Activated CD4-positive, alpha-beta T cell treated with anti-CD3 and anti-CD28 coated beads for 36 hours (primary cell): ENCODE data around the gene RCOR3. TPM values are rescaled to one million over a fixed set of nuclear protein-coding genes. Genes with fewer than 3 reads are reported as not detected.
A peak's percentile ranks its signal among the peaks of the same experiment; 100 is the strongest.

Source experiments
- ATAC-seq: fragments of 200-7000 bp; cut with Tn5 transposase; one replicate; pipeline ENCODE4 v1.10.0; 2021; ENCODE audit warnings: mild to moderate bottlenecking, moderate library complexity
- CTCF ChIA-PET: fragments of 350-600 bp; sonication (Branson Sonifier 250); formaldehyde crosslinking; loops from one replicate; lab custom pipeline; 2021; ENCODE audit warnings: antibody characterized with exemption; lab: Charles Lee
- POLR2A ChIA-PET: fragments of 350-600 bp; sonication (Branson Sonifier 250); formaldehyde crosslinking; loops from one replicate; lab custom pipeline; 2021; ENCODE audit warnings: antibody characterized with exemption, inconsistent platforms; lab: Charles Lee
- DNase-seq: peaks from one replicate; pipeline ENCODE4 v3.0.0-alpha.2; 2020
- H3K27ac Mint-ChIP-seq: one replicate; pipeline ENCODE4 v1.8.0; 2021; ENCODE audit warnings: mixed read lengths
- H3K27me3 Mint-ChIP-seq: one replicate; pipeline ENCODE4 v1.8.0; 2021; ENCODE audit warnings: mixed read lengths
- H3K36me3 Mint-ChIP-seq: one replicate; pipeline ENCODE4 v1.8.0; 2021; ENCODE audit warnings: low read depth, mixed read lengths
- H3K4me1 Mint-ChIP-seq: one replicate; pipeline ENCODE4 v1.8.0; 2021; ENCODE audit warnings: mixed read lengths
- H3K4me3 Mint-ChIP-seq: one replicate; pipeline ENCODE4 v1.8.0; 2021; ENCODE audit warnings: mild to moderate bottlenecking, moderate library complexity, mixed read lengths
- H3K9me3 Mint-ChIP-seq: one replicate; pipeline ENCODE4 v1.8.0; 2021; ENCODE audit warnings: low read depth, mixed read lengths
- intact Hi-C, 2 experiments: fragments of 100-400 bp; cut with DNase I in 1 of 2; cut with micrococcal nuclease in 1 of 2; formaldehyde crosslinking; loops; one replicate each; pipeline versions ENCODE4 v1.14.2 to v1.15.1; 2022 to 2024; cut with DNase I, micrococcal nuclease
- total RNA-seq, 2 experiments: library from RNA; stranded (reverse); gene quantifications; one replicate each; pipeline ENCODE4 v1.2.3, GENCODE V29; 2021

Gene RCOR3
- total RNA-seq, 2 experiments from 2014 or later, result 31.0 to 33.4 TPM

DNA sequence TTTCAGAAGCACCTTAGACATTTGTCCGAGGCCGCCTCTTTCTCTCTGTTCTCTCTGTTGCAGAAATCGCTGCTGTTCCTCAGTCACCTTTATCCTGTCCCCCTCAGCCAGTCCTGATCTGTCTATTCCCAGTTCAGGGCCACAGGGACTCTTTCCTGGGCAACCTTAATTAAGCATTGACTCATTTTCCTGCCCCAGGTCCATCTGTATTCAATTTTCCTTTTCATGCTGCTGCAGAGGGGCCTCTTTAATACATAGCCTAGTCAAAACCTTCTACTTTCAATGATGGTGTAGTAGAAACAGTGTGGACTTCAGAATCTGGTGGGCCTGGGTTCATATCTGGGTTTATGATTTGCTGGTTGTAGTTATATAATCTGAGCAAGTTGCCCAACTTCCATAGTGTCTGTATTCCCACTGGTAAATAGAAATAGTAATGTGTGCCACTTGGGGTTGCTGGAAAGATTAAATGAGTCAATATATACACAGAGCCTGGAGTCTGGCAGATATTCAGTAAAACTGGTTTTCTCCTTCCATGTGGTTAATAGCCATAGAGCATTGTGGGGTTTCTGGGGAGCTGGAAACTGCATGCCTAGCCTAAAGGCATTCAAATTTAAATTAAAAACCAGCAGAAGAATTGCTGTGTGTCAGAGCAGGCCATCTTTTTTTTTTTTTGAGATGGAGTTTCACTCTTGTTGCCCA, 72.0 kb downstream of the RCOR3 start:
- ATAC-seq (no peak), DNase-seq (no peak)
- Mint-ChIP-seq H3K36me3 (peaks cover 16% of the 10 kb centered on the region), H3K27ac (peak overlapping the region; percentile 21), H3K4me3 (peak overlapping the region; percentile 87), H3K9me3 (no peaks in the 10 kb centered on the region), H3K4me1 (peaks cover 84% of the 10 kb centered on the region), H3K27me3 (no peaks in the 10 kb centered on the region)
- POLR2A ChIA-PET, result no interaction called here
- intact Hi-C loops, result no loop called here
- CTCF ChIA-PET, result interaction anchor here (0.5 to 2.6 kb wide), 5 partner anchors 13 to 702 kb away, joined by 3 to 9 read pairs (median 3); no protein-coding TSS in a partner anchor

- Mint-ChIP-seq H3K27me3 (no peaks in the 10 kb centered on the region), H3K9me3 (no peaks in the 10 kb centered on the region), H3K4me1 (peaks cover 91% of the 10 kb centered on the region), H3K27ac (peak overlapping the region; percentile 44), H3K4me3 (no peak overlapping the region), H3K36me3 (peaks cover 16% of the 10 kb centered on the region)
- intact Hi-C loops, result no loop called here
- DNase-seq, result no peak
- ChIA-PET CTCF (interaction anchor here (0.6 to 1.5 kb wide), 5 partner anchors 9 to 765 kb away, joined by 3 to 5 read pairs (median 3); no protein-coding TSS in a partner anchor), POLR2A (no interaction called here)
- no peak for ATAC-seq
Measured at GRCh38 chr1:211332036-211332616, 73.0 kb downstream of the RCOR3 start.

DNA sequence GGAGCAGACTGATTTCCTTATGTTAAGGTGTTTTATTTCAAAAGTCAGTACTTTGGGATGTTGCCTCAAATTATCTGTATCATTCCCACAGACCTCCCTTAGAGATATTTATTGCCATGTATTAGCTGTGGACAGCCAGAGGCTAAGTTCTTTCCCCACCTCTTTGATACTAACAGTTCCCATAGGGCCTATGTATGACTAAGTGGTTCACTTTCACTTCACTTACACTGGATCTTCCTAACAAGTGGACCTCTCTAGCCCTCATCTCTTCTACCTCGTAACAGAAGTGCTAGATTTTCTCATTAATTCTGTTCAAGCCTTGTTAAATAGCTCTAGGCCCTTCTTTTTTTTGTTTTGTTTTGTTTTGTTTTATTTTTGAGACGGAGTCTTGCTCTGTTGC, 73.7 kb downstream of the RCOR3 start:
- Mint-ChIP-seq H3K27me3 (no peaks in the 10 kb centered on the region), H3K4me1 (peaks cover 95% of the 10 kb centered on the region), H3K27ac (peak overlapping the region; percentile 44), H3K9me3 (no peaks in the 10 kb centered on the region), H3K36me3 (peaks cover 16% of the 10 kb centered on the region), H3K4me3 (no peak overlapping the region)
- ATAC-seq, result no peak
- POLR2A ChIA-PET, result no interaction called here
- no peak for DNase-seq
- CTCF ChIA-PET, result interaction anchor here (0.6 to 1.0 kb wide), 2 partner anchors 10 to 766 kb away, joined by 3 to 5 read pairs; no protein-coding TSS in a partner anchor
- intact Hi-C loops, result no loop called here

DNA sequence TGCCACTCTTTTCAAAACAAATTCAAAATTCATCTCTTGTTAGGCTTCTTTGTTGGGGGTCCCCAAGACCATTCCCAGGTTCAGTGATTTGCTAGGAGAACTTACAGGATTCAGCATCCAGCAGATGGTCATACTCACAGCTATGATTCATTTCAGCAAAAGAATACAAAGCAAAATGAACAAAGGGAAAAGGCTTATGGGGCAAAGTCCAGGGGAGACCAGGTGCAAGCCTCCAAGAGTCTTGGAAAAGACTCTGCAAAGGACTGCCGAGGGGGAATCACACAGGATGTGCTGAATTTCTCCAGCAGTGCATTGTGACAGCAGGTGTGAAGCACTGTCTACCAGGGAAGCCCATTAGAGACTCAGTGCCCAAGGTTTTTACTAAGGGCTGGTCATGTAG, 74.7 kb downstream of the RCOR3 start:
- intact Hi-C loops, result loop anchor here in 1 of 2 experiments (2.0 kb wide), 1 partner anchor 19 kb away; no protein-coding TSS in a partner anchor
- Mint-ChIP-seq H3K4me3 (no peak overlapping the region), H3K4me1 (peaks cover 91% of the 10 kb centered on the region), H3K27me3 (no peaks in the 10 kb centered on the region), H3K9me3 (no peaks in the 10 kb centered on the region), H3K27ac (peak overlapping the region; percentile 15), H3K36me3 (peaks cover 16% of the 10 kb centered on the region)
- DNase-seq (no peak), ATAC-seq (no peak)
- CTCF ChIA-PET, result no interaction called here
- POLR2A ChIA-PET, result no interaction called here

GRCh38 chr1:211334986-211335385, 75.8 kb downstream of the RCOR3 start:
- Mint-ChIP-seq H3K27me3 (no peaks in the 10 kb centered on the region), H3K9me3 (no peaks in the 10 kb centered on the region), H3K4me3 (no peak overlapping the region), H3K36me3 (peaks cover 15% of the 10 kb centered on the region), H3K4me1 (peaks cover 91% of the 10 kb centered on the region), H3K27ac (peak overlapping the region; percentile 90)
- ChIA-PET POLR2A (no interaction called here), CTCF (interaction anchor here (0.5 to 1.5 kb wide), 4 partner anchors 9 to 27 kb away, joined by 3 to 5 read pairs (median 4); no protein-coding TSS in a partner anchor)
- intact Hi-C loops, result loop anchor here in 1 of 2 experiments (2.0 kb wide), 1 partner anchor 18 kb away; no protein-coding TSS in a partner anchor
- DNase-seq (no peak), ATAC-seq (peak; percentile 78)

DNA sequence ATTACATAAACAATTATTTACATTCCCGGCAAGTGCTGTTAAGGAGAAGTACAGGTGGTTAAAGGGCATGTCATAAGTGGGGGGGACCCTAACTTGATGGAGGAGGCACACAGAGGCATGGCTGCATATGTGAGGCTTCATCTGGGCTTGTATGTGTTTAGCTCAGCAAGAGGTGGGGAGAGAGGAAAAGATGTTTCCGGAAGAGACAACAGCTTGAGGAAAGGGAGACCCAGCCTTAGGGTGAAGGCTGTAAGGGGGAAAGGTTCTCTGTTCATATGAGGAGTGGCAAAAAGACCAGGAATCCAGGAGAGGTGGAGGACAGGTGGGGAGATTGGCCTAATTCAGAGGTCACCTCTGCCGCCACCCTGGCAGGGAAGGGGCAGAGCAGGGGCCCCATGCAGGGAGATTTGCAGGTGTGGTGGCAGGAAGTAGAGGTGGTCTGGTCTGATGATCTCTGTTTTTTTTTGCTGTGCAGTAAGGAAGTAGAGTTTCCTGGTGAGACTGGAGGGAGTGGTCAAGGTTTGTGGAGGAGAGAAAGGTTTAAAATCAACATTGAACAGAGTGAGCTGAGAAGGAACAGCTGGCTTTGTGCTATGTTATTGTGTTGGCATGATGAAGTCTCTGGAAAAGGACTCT, 76.5 kb downstream of the RCOR3 start:
- H3K4me1 Mint-ChIP-seq, result peaks cover 89% of the 10 kb centered on the region
- H3K27me3 Mint-ChIP-seq, result no peaks in the 10 kb centered on the region
- POLR2A ChIA-PET, result no interaction called here
- CTCF ChIA-PET, result interaction anchor here (1.2 to 2.2 kb wide), 5 partner anchors 8 to 20 kb away, joined by 3 to 13 read pairs (median 5); no protein-coding TSS in a partner anchor
- peak overlapping the region; percentile 90 for H3K27ac Mint-ChIP-seq
- ATAC-seq, result peak; percentile 28
- no peak for DNase-seq
- peaks cover 8% of the 10 kb centered on the region for H3K36me3 Mint-ChIP-seq
- no peaks in the 10 kb centered on the region for H3K9me3 Mint-ChIP-seq
- peak overlapping the region; percentile 45 for H3K4me3 Mint-ChIP-seq
- intact Hi-C loops, result loop anchor here in 1 of 2 experiments (2.0 kb wide), 1 partner anchor 17 kb away; no protein-coding TSS in a partner anchor

GRCh38 chr1:211336161-211336560, 77.0 kb downstream of the RCOR3 start:
- intact Hi-C loops, result no loop called here
- H3K9me3 Mint-ChIP-seq, result no peaks in the 10 kb centered on the region
- ATAC-seq (no peak), DNase-seq (no peak)
- H3K27me3 Mint-ChIP-seq, result no peaks in the 10 kb centered on the region
- peaks cover 6% of the 10 kb centered on the region for H3K36me3 Mint-ChIP-seq
- ChIA-PET CTCF (interaction anchor here (0.6 to 2.2 kb wide), 5 partner anchors 10 to 677 kb away, joined by 3 to 13 read pairs (median 5); no protein-coding TSS in a partner anchor), POLR2A (no interaction called here)
- H3K4me1 Mint-ChIP-seq, result peaks cover 89% of the 10 kb centered on the region
- H3K4me3 Mint-ChIP-seq, result peak overlapping the region; percentile 45
- peak overlapping the region; percentile 90 for H3K27ac Mint-ChIP-seq

DNA sequence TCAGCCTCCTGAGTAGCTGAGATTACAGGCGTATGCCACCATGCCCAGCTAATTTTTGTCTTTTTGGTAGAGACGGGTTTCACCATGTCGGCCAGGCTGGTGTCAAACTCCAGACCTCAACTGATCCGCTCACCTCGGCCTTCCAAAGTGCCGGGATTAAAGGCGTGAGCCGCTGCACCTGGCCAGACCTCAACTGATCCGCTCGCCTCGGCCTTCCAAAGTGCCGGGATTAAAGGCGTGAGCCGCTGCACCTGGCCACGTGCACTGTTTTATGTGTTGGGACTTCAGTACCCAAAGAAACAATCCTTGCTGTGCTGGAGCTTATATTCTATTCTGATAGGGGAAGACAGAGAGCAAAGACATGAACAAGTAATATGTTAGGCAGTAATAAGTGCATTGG, 77.6 kb downstream of the RCOR3 start:
- peaks cover 6% of the 10 kb centered on the region for H3K36me3 Mint-ChIP-seq
- ChIA-PET POLR2A (no interaction called here), CTCF (interaction anchor here (0.6 to 2.2 kb wide), 4 partner anchors 10 to 676 kb away, joined by 3 to 13 read pairs (median 7); no protein-coding TSS in a partner anchor)
- ATAC-seq (no peak), DNase-seq (no peak)
- H3K4me3 Mint-ChIP-seq, result no peak overlapping the region
- no peaks in the 10 kb centered on the region for H3K27me3 Mint-ChIP-seq
- peaks cover 89% of the 10 kb centered on the region for H3K4me1 Mint-ChIP-seq
- intact Hi-C loops, result no loop called here
- H3K27ac Mint-ChIP-seq, result peak overlapping the region; percentile 90
- H3K9me3 Mint-ChIP-seq, result no peaks in the 10 kb centered on the region

DNA sequence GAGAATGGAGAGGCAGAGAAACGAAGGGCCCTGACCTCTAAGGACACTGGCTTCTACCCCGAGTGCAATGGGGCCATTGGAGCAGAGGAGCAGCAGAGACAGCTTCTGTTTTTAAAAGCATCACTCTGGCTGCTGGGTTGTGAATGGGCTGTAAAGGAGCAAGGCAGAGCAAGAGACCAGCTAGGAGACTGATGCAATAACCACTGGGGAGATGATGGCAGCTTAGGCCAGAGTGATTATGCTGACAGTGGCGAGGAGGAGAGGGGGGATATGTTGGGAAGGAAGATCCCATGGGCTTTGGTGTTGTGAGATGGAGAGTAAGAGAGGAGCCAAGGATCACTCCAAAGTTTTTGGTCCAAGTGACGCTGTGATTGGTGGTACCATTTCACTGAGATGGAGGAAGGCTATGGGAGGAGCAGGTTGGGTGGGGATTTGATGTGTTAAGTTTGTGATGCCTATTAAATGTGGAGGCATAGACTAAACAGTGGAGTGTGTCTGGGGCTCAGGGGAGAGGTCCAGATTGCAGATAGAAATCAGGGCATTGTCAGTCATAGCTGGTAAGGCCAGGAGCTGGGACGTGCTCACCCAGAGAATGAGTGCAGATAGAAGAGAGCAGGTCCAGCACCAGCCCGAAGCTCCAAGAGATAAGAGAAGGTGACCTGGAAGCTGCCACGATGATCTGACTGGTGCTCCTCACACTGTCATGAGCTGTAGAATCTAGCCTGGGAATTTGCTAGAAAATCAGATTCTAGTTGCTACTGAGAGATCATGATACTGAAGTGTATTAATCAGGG, 78.5 kb downstream of the RCOR3 start:
- Mint-ChIP-seq H3K36me3 (peaks cover 7% of the 10 kb centered on the region), H3K27me3 (no peaks in the 10 kb centered on the region), H3K9me3 (no peaks in the 10 kb centered on the region), H3K4me1 (peaks cover 88% of the 10 kb centered on the region), H3K27ac (peak overlapping the region; percentile 90), H3K4me3 (no peak overlapping the region)
- intact Hi-C loops, result no loop called here
- ATAC-seq (no peak), DNase-seq (no peak)
- POLR2A ChIA-PET, result interaction anchor here (0.9 kb wide), 1 partner anchor 20 kb away, joined by 3 read pairs; no protein-coding TSS in a partner anchor
- CTCF ChIA-PET, result interaction anchor here (0.8 to 4.6 kb wide), 6 partner anchors 9 to 1232 kb away, joined by 3 to 30 read pairs (median 12); partner anchors contain the start of gene TRAF5

GRCh38 chr1:211338224-211338620, 79.1 kb downstream of the RCOR3 start:
- no peak for DNase-seq
- peaks cover 9% of the 10 kb centered on the region for H3K36me3 Mint-ChIP-seq
- peaks cover 89% of the 10 kb centered on the region for H3K4me1 Mint-ChIP-seq
- no peak for ATAC-seq
- H3K9me3 Mint-ChIP-seq, result no peaks in the 10 kb centered on the region
- H3K27ac Mint-ChIP-seq, result no peak overlapping the region
- H3K4me3 Mint-ChIP-seq, result no peak overlapping the region
- ChIA-PET POLR2A (interaction anchor here (0.9 kb wide), 1 partner anchor 20 kb away, joined by 3 read pairs; no protein-coding TSS in a partner anchor), CTCF (interaction anchor here (0.6 to 4.6 kb wide), 5 partner anchors 10 to 1232 kb away, joined by 3 to 30 read pairs (median 3); partner anchors contain the start of gene TRAF5)
- intact Hi-C loops, result no loop called here
- no peaks in the 10 kb centered on the region for H3K27me3 Mint-ChIP-seq
